ENCODE results near the gene CEP85. TPM values are rescaled to one million over a fixed set of nuclear protein-coding genes. Genes with fewer than 3 reads are reported as not detected.

The CEP85 gene
- total and polyA plus RNA-seq, 9 of the 15 experiments (the other 6 are each of a cell fraction or from before 2014, with no cell fraction given): 42.1 to 140 (median 92.6) TPM

GRCh38 chr1:26275580-26276431, 41.8 kb downstream of the CEP85 start (continued):
- TF ChIP-seq SETDB1 (IDR thresholded peaks at IDR 0.05; ENCODE audit: low read length) (no peak), ZKSCAN8 (CRISPR knock-in tag; IDR thresholded peaks at IDR 0.05) (no peak), HMGXB4 (CRISPR knock-in tag; IDR thresholded peaks at IDR 0.05) (no peak), FOXK1 (CRISPR knock-in tag; IDR thresholded peaks at IDR 0.05; ENCODE audit: borderline replicate concordance) (no peak), E2F3 (CRISPR knock-in tag; IDR thresholded peaks at IDR 0.05) (no peak), L3MBTL2 (IDR thresholded peaks at IDR 0.05) (peak; percentile 89), IFI16 (CRISPR knock-in tag; IDR thresholded peaks at IDR 0.05) (no peak), KLF10 (CRISPR knock-in tag; IDR thresholded peaks at IDR 0.05) (no peak), ZNF79 (CRISPR knock-in tag; IDR thresholded peaks at IDR 0.05; ENCODE audit: low read depth) (no peak), VEZF1 (CRISPR knock-in tag; IDR thresholded peaks at IDR 0.05) (peak; percentile 62), HNRNPLL (IDR thresholded peaks at IDR 0.05; ENCODE audit: low read depth, low read length, poor library complexity, severe bottlenecking) (no peak), SIN3B (IDR thresholded peaks at IDR 0.05; ENCODE audit: low read depth) (no peak), E2F1 (CRISPR knock-in tag; IDR thresholded peaks at IDR 0.05) (0 out of 2 replicates have a peak, but pooled peaks have one; percentile 10), ZNF639 (CRISPR knock-in tag; conservative IDR thresholded peaks at IDR 0.05 in 1 of 2, IDR thresholded peaks at IDR 0.05 in 1 of 2) (no peak), ZNF277 (CRISPR knock-in tag; IDR thresholded peaks at IDR 0.05; ENCODE audit: borderline replicate concordance) (no peak), USF1 (CRISPR knock-in tag; IDR thresholded peaks at IDR 0.05) (peak; percentile 92), SPI1 (IDR thresholded peaks at IDR 0.05; ENCODE audit: borderline replicate concordance, low read depth, low read length) (peak; percentile 49; the same call in 1 of the 2 replicates), HNRNPL (IDR thresholded peaks at IDR 0.05; ENCODE audit: low read depth, low read length) (no peak)

Data from K562 (cell line).